ENCODE measurements around the gene POLR2L. TPM values are rescaled to one million over a fixed set of nuclear protein-coding genes. Genes with fewer than 3 reads are reported as not detected.
A peak's percentile ranks its signal among the peaks of the same experiment; 100 is the strongest.

Gene POLR2L
- total RNA-seq, 4 donors from 2014 or later = 66.0 to 94.6 (median 81.2) TPM

DNA sequence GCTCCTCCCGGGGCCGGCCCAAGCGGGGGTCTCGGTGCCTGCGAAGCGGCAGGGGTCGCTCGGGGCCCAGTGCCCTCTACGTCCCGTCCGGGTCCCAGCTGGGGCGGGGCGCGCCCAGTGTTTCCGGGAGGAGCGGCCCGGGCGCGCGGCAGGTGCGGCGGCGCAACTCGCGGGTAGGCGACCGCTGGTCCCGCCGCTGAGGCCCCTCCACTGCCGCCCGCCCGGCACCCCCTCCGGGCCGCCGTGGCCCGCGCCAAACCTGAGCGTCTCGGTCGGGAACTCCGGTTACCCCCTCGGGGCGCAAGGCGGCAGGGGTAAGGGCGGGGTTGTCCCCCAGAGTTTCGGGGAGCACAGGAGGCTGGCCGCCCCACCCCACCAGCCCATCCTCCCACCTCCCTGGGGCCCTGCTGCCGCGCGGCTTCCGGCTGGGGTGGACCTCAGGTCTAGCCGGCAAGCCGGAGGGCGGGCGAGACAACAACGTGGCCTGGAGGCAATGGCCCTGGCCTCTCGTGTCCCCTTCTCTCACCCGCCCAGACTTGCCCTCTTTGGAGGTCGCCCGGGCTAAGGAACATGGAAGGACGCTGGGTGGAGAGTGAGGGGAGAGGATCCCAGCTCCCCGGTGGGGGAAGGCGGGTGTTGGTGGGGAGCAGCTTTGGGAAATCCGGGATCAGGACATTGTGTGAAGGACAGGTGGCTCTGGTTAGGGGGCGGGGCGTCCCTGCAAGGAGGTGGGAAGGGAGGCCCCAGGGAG lies 15.0 kb downstream of the POLR2L start:
- intact Hi-C loops (cut with DNase I; ENCODE audit: low total_unique reads) = no loop called here
- H3K4me3 ChIP-seq = peak overlapping the region; percentile 28 to 51 (median 46)
- H3K4me1 ChIP-seq = peaks cover 8 to 38% of the 10 kb centered on the region in 2 donors
- TF ChIP-seq, protein P1, sequence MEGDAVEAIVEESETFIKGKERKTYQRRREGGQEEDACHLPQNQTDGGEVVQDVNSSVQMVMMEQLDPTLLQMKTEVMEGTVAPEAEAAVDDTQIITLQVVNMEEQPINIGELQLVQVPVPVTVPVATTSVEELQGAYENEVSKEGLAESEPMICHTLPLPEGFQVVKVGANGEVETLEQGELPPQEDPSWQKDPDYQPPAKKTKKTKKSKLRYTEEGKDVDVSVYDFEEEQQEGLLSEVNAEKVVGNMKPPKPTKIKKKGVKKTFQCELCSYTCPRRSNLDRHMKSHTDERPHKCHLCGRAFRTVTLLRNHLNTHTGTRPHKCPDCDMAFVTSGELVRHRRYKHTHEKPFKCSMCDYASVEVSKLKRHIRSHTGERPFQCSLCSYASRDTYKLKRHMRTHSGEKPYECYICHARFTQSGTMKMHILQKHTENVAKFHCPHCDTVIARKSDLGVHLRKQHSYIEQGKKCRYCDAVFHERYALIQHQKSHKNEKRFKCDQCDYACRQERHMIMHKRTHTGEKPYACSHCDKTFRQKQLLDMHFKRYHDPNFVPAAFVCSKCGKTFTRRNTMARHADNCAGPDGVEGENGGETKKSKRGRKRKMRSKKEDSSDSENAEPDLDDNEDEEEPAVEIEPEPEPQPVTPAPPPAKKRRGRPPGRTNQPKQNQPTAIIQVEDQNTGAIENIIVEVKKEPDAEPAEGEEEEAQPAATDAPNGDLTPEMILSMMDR (IDR thresholded peaks at IDR 0.05 in 4 of 5, conservative IDR thresholded peaks at IDR 0.05 in 1 of 5) = no peak
- TF ChIP-seq POLR2A (IDR thresholded peaks at IDR 0.05) = no peak
- H3K27ac ChIP-seq = peak overlapping the region; percentile 52 to 75 (median 68)
- peaks cover 18 to 40% (median 38%) of the 10 kb centered on the region in 3 donors for H3K27me3 ChIP-seq
- ATAC-seq (no peak), DNase-seq (no peak)
- H3K36me3 ChIP-seq = peaks cover 0 to 27% of the 10 kb centered on the region in 2 donors
- in situ Hi-C loops (cut with MboI; ENCODE audit: low sequenced_read_pairs in 4 of 4) = no loop called here
- H3K9me3 ChIP-seq = no peaks in the 10 kb centered on the region

GRCh38 chr11:826836-827145 lies 15.5 kb downstream of the POLR2L start:
- Histone ChIP-seq H3K27me3 (peaks cover 18 to 40% (median 38%) of the 10 kb centered on the region in 3 donors), H3K36me3 (peaks cover 0 to 27% of the 10 kb centered on the region in 2 donors), H3K27ac (peak overlapping the region; percentile 15 to 75 (median 68)), H3K9me3 (no peaks in the 10 kb centered on the region), H3K4me3 (peak overlapping the region; percentile 28 to 51 (median 46)), H3K4me1 (peaks cover 12 to 42% of the 10 kb centered on the region in 2 donors)
- DNase-seq = no peak
- intact Hi-C loops (cut with DNase I; ENCODE audit: low total_unique reads) (no loop called here), in situ Hi-C loops (cut with MboI; ENCODE audit: low sequenced_read_pairs in 4 of 4) (no loop called here)
- TF ChIP-seq, protein P1 (IDR thresholded peaks at IDR 0.05 in 4 of 5, conservative IDR thresholded peaks at IDR 0.05 in 1 of 5) = no peak
- TF ChIP-seq POLR2A (IDR thresholded peaks at IDR 0.05) = no peak
- no peak for ATAC-seq

DNA sequence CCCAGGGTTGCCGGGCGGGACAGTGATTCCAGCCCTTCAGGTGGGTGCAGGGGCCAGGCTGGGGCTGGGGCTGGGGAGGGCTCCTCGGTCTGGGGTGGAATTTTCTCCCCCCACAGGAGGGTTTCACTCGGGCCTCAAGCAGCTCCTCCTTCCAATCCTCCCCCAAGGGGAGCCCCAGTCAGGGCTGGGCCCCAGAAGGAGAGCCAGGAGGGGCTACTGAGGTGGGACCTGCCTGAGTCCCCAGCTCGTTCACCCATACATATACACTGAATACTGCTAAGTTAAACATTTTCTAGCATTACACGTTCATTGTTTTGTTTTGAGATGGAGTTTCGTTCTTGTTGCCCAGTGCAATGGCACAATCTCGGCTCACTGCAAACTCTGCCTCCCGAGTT lies 16.1 kb downstream of the POLR2L start:
- TF ChIP-seq, protein P1 (IDR thresholded peaks at IDR 0.05 in 4 of 5, conservative IDR thresholded peaks at IDR 0.05 in 1 of 5) = no peak
- no peak for TF ChIP-seq POLR2A (IDR thresholded peaks at IDR 0.05)
- Histone ChIP-seq H3K4me1 (peaks cover 18 to 47% of the 10 kb centered on the region in 2 donors), H3K4me3 (no peak overlapping the region), H3K9me3 (no peaks in the 10 kb centered on the region), H3K27ac (peak overlapping the region in 2 of 4 donors; percentile 68 to 69), H3K27me3 (peaks cover 18 to 40% (median 36%) of the 10 kb centered on the region in 3 donors), H3K36me3 (peaks cover 0 to 27% of the 10 kb centered on the region in 2 donors)
- in situ Hi-C loops (cut with MboI; ENCODE audit: low sequenced_read_pairs in 4 of 4) = no loop called here
- ATAC-seq (no peak), DNase-seq (no peak)
- intact Hi-C loops (cut with DNase I; ENCODE audit: low total_unique reads) = no loop called here

DNA sequence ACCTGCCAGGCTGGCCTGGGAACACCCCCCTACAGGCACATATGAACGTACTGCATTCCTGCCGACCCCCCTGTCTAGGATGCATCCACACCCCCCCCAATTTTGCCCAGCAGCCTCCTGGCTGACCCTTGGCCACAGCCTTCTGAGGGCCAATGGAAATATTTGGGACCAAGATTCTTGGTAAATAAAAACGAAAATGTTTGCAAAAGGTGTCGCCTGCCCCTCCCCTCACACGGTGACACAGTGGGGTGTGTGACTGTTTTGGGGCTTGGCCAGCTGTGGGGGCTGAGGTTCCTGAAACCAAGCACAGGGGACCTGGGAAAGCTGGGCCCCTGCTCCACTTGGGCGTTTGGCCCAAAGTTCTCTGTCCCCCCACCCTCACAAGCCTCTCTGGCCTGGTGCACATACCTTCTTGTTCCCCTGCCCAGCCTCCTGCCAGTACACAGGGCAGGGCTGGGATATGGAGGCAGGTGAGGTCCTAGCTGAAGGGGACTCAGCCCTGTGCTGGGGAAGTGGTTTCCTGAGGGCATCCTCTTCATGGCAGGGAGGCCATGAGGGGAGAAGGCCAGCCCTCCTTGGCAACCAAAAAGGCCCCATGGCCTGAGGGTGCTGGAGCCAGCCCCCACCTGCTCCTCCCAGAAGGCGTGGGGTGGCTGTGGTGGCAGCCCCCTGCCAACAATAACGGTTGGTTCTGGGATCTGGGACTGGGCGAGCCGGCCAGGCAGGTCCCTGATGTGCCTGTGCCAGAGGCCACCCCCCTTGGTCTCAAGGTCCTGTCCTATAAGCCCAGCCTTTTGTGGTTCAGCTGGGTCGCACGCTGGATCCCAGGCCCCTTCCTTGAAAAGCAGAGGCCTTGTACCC lies 16.7 kb downstream of the POLR2L start:
- H3K4me1 ChIP-seq = peaks cover 24 to 52% of the 10 kb centered on the region in 2 donors
- no peak overlapping the region for H3K27ac ChIP-seq
- in situ Hi-C loops (cut with MboI; ENCODE audit: low sequenced_read_pairs in 4 of 4) = no loop called here

More for the DNA sequence above, 16.7 kb downstream of the POLR2L start:
- peaks cover 0 to 27% of the 10 kb centered on the region in 2 donors for H3K36me3 ChIP-seq
- no peaks in the 10 kb centered on the region for H3K9me3 ChIP-seq
- ATAC-seq (no peak), DNase-seq (no peak)
- H3K4me3 ChIP-seq = no peak overlapping the region
- no peak for TF ChIP-seq POLR2A (IDR thresholded peaks at IDR 0.05)
- TF ChIP-seq, protein P1 (IDR thresholded peaks at IDR 0.05 in 4 of 5, conservative IDR thresholded peaks at IDR 0.05 in 1 of 5) = no peak
- H3K27me3 ChIP-seq = peaks cover 18 to 37% (median 35%) of the 10 kb centered on the region in 3 donors
- intact Hi-C loops (cut with DNase I; ENCODE audit: low total_unique reads) = no loop called here
